ENCODE measurements around the gene TBX1. TPM values are rescaled to one million over a fixed set of nuclear protein-coding genes. Genes with fewer than 3 reads are reported as not detected.

Gene TBX1
- total RNA-seq, 1 experiment from 2014 or later: 5.3 TPM

DNA sequence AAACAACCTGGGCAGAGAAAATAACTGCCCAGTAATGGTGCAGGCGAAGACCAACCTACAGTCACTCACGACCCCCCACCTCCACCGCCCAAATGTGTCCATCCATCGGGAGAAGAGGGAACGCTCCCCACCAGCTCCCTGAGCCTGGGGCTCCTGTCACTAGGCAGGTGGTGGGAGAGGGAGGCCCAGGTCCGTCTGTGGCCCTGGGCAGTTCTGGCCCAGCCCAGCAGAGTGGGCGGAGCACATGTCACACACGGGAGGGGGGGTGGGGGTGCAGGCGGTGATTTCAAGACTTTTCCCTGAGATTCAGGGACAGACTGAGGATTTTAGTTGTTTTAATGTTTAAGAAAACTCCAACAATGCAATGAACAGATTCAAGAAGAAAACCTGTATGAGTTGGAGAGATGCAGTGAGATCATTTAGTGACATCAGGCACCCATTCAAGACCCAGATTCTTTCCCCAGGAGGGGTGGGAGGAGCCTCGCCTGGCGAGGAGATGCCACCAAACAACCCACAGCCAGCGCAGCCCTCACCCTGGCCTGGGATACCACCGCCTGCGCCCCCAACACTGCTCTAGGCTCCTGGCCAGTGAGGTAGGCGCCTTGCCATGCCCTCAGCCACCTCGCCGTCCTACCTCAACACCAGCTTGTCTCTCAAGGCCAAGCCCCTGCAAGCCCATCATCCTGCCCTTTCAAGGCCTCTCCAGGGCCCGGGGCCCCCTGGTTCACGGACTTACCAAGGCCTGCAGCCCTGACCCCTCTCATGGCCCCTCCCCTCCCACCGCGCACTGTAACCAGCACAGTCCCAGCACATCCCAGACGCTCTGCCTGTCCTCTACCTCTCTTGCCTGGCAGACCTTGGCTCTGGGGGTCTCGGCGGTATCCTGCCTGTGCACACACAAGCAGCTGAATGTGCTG is 36.8 kb downstream of the TBX1 start:
- Histone ChIP-seq H3K36me3 (ENCODE audit: control insufficient read depth, insufficient read depth, low read length) (no peaks in the 10 kb centered on the region), H3K27me3 (replicated peaks; ENCODE audit: control insufficient read depth, insufficient read depth, low read length) (no peaks in the 10 kb centered on the region), H3K9me3 (no peaks in the 10 kb centered on the region), H3K4me1 (no peaks in the 10 kb centered on the region), H3K4me3 (ENCODE audit: low read depth, low read length) (no peak overlapping the region)
- Mint-ChIP-seq H3K36me3 (ENCODE audit: insufficient read depth, unreplicated experiment) (peaks cover 3% of the 10 kb centered on the region), H3K27me3 (ENCODE audit: insufficient read depth, unreplicated experiment) (no peaks in the 10 kb centered on the region), H3K9me3 (ENCODE audit: unreplicated experiment) (no peaks in the 10 kb centered on the region), H3K4me3 (ENCODE audit: unreplicated experiment) (no peak overlapping the region), H3K4me1 (ENCODE audit: low read depth, unreplicated experiment) (no peaks in the 10 kb centered on the region), H3K27ac (ENCODE audit: unreplicated experiment) (no peak overlapping the region)
- DNase-seq: no peak
- TF ChIP-seq, protein P1, sequence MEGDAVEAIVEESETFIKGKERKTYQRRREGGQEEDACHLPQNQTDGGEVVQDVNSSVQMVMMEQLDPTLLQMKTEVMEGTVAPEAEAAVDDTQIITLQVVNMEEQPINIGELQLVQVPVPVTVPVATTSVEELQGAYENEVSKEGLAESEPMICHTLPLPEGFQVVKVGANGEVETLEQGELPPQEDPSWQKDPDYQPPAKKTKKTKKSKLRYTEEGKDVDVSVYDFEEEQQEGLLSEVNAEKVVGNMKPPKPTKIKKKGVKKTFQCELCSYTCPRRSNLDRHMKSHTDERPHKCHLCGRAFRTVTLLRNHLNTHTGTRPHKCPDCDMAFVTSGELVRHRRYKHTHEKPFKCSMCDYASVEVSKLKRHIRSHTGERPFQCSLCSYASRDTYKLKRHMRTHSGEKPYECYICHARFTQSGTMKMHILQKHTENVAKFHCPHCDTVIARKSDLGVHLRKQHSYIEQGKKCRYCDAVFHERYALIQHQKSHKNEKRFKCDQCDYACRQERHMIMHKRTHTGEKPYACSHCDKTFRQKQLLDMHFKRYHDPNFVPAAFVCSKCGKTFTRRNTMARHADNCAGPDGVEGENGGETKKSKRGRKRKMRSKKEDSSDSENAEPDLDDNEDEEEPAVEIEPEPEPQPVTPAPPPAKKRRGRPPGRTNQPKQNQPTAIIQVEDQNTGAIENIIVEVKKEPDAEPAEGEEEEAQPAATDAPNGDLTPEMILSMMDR (IDR thresholded peaks at IDR 0.05; ENCODE audit: insufficient read depth in 1 of 2, low read depth in 1 of 2, low read length in 1 of 2, severe bottlenecking in 1 of 2, unreplicated experiment in 1 of 2): no peak
- no TSS peak for BruUV-seq (replicated peaks)
- ChIA-PET POLR2A (no interaction called here), CTCF (no interaction called here)
- intact Hi-C loops (cut with micrococcal nuclease; ENCODE audit: unreplicated experiment): no loop called here

DNA sequence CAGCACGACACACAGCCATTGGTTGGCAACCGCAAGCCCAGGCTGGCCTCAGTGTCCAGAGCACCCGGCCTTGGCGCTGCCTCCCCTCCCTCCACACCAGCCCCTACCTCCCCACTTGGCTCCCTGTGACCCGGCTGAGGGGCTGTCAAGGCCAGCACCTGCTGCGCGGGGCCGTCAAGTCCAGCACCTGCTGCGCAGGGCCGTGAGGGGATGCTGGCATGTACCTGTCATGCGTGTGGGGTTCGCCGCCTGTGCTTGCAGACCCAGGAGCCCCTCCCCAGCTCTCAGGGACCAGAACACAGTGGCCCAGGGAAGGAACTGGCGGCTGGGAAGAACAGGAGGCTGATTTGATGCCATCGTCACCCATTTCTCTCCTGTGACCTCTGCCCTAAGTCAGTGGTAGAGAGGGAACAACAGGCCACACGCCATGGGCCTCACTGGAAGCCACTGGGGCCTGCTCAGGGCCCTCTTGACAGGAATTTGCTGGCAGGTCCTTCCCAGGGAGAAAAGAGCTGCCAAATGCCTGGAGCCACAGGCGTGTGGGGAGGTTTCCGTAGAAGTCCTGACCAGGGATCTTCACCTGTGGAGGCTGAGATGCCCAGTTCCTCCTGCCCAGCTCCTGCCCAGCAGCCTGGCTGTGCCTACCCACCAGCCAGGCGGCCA is 37.6 kb downstream of the TBX1 start:
- Histone ChIP-seq H3K4me3 (ENCODE audit: low read depth, low read length) (no peak overlapping the region), H3K36me3 (ENCODE audit: control insufficient read depth, insufficient read depth, low read length) (no peaks in the 10 kb centered on the region), H3K4me1 (no peaks in the 10 kb centered on the region), H3K27me3 (replicated peaks; ENCODE audit: control insufficient read depth, insufficient read depth, low read length) (no peaks in the 10 kb centered on the region), H3K9me3 (no peaks in the 10 kb centered on the region)
- Mint-ChIP-seq H3K27me3 (ENCODE audit: insufficient read depth, unreplicated experiment) (no peaks in the 10 kb centered on the region), H3K4me3 (ENCODE audit: unreplicated experiment) (no peak overlapping the region), H3K9me3 (ENCODE audit: unreplicated experiment) (no peaks in the 10 kb centered on the region), H3K27ac (ENCODE audit: unreplicated experiment) (no peak overlapping the region), H3K36me3 (ENCODE audit: insufficient read depth, unreplicated experiment) (no peaks in the 10 kb centered on the region), H3K4me1 (ENCODE audit: low read depth, unreplicated experiment) (no peaks in the 10 kb centered on the region)
- BruUV-seq (replicated peaks): no TSS peak
- CTCF ChIA-PET: interaction anchor here (0.9 to 1.1 kb wide), 2 partner anchors 68 to 112 kb away, joined by 3 to 5 read pairs; no protein-coding TSS in a partner anchor
- TF ChIP-seq, protein P1 (IDR thresholded peaks at IDR 0.05; ENCODE audit: insufficient read depth in 1 of 2, low read depth in 1 of 2, low read length in 1 of 2, severe bottlenecking in 1 of 2, unreplicated experiment in 1 of 2): no peak
- intact Hi-C loops (cut with micrococcal nuclease; ENCODE audit: unreplicated experiment): no loop called here
- no peak for DNase-seq
- POLR2A ChIA-PET: no interaction called here

GRCh38 chr22:19798891-19799293 is 38.3 kb downstream of the TBX1 start:
- Mint-ChIP-seq H3K9me3 (ENCODE audit: unreplicated experiment) (no peaks in the 10 kb centered on the region), H3K4me1 (ENCODE audit: low read depth, unreplicated experiment) (no peaks in the 10 kb centered on the region), H3K27ac (ENCODE audit: unreplicated experiment) (no peak overlapping the region), H3K36me3 (ENCODE audit: insufficient read depth, unreplicated experiment) (no peaks in the 10 kb centered on the region), H3K4me3 (ENCODE audit: unreplicated experiment) (no peak overlapping the region), H3K27me3 (ENCODE audit: insufficient read depth, unreplicated experiment) (no peaks in the 10 kb centered on the region)
- intact Hi-C loops (cut with micrococcal nuclease; ENCODE audit: unreplicated experiment): no loop called here
- CTCF ChIA-PET: interaction anchor here (0.9 to 1.1 kb wide), 2 partner anchors 68 to 111 kb away, joined by 3 to 5 read pairs; no protein-coding TSS in a partner anchor
- no TSS peak for BruUV-seq (replicated peaks)
- no peaks in the 10 kb centered on the region for H3K27me3 ChIP-seq (replicated peaks; ENCODE audit: control insufficient read depth, insufficient read depth, low read length)
- no peaks in the 10 kb centered on the region for H3K36me3 ChIP-seq (ENCODE audit: control insufficient read depth, insufficient read depth, low read length)
- H3K9me3 ChIP-seq: no peaks in the 10 kb centered on the region
- POLR2A ChIA-PET: no interaction called here
- DNase-seq: no peak
- H3K4me3 ChIP-seq (ENCODE audit: low read depth, low read length): no peak overlapping the region
- no peaks in the 10 kb centered on the region for H3K4me1 ChIP-seq
- TF ChIP-seq, protein P1 (IDR thresholded peaks at IDR 0.05; ENCODE audit: insufficient read depth in 1 of 2, low read depth in 1 of 2, low read length in 1 of 2, severe bottlenecking in 1 of 2, unreplicated experiment in 1 of 2): no peak

Measured in Caco-2 (cell line).